ENCODE data around the gene SCCPDH.

The SCCPDH gene

GRCh38 chr1:246800756-246801155 lies 76.5 kb downstream of the SCCPDH start:
- H3K4me1 ChIP-seq (ENCODE audit: insufficient read depth, low read length, severe bottlenecking), result no peaks in the 10 kb centered on the region

DNA sequence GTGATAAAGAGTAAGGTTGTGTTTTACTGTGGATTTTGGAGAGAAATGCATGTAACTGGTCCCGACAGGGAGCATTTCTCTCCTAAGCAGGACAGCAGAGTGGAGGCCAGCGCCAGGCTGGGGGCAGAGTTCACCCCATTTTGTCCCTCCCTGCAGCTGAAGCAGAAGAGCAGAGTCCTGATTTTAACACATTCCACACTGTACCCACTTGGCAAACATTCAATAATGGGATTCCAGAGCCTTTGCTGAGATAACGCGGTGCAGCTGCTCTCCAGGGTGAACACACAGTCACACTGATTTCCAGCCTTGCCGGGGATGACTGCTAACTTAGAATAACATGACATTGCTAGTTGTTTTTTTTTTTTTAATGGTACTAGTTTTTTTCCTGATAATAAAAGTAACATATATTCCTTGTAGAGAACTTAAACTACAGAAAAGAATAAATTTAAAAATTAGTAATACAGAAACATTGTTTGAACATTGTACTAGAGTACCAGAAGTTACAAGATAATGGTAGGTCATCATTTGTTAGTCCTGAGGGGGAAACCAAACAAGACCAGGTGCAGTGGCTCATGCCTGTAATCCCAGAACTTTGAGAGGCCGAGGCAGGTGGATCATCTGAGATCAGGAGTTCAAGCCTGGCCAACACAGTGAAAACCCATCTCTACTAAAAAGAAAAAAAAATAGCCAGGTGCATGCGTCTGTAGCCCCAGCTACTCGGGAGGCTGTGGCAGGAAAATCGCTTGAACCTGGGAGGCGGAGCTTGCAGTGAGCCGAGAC lies 77.2 kb downstream of the SCCPDH start:
- Histone ChIP-seq H3K79me2 (ENCODE audit: insufficient read depth, low read length) (no peaks in the 10 kb centered on the region), H3K9me3 (ENCODE audit: low read length) (peaks cover 4% of the 10 kb centered on the region; the same call in 1 of the 2 replicates), H3K4me1 (ENCODE audit: insufficient read depth, low read length, severe bottlenecking) (no peaks in the 10 kb centered on the region), H3K27me3 (ENCODE audit: insufficient read depth, low read length) (no peaks in the 10 kb centered on the region; the same call in 1 of the 2 replicates), H3K36me3 (ENCODE audit: insufficient read depth, low read length) (no peaks in the 10 kb centered on the region; the same call in 1 of the 2 replicates), H3K4me2 (ENCODE audit: low read length) (no peak overlapping the region), H3K9me2 (ENCODE audit: low read depth, low read length) (no peaks in the 10 kb centered on the region), H3F3A (ENCODE audit: insufficient read depth, low read length) (no peaks in the 10 kb centered on the region), H3K9ac (ENCODE audit: low read length) (no peak overlapping the region), H3K27ac (ENCODE audit: low read depth, low read length, poor library complexity, severe bottlenecking) (no peak overlapping the region), H3K4me3 (ENCODE audit: low read depth, low read length, poor library complexity, severe bottlenecking) (no peak overlapping the region), H4K20me1 (ENCODE audit: insufficient read depth, low read length) (no peaks in the 10 kb centered on the region), H2AFZ (ENCODE audit: low read length) (no peak overlapping the region)
- TF ChIP-seq EZH2 (IDR thresholded peaks at IDR 0.05; ENCODE audit: borderline replicate concordance, low read length) (no peak), CTCF (IDR thresholded peaks at IDR 0.05; ENCODE audit: low read length) (no peak)

More at GRCh38 chr1:246800756-246801155, 76.5 kb downstream of the SCCPDH start:
- Histone ChIP-seq H3K79me2 (ENCODE audit: insufficient read depth, low read length) (no peaks in the 10 kb centered on the region), H3K4me3 (ENCODE audit: low read depth, low read length, poor library complexity, severe bottlenecking) (no peak overlapping the region), H4K20me1 (ENCODE audit: insufficient read depth, low read length) (no peaks in the 10 kb centered on the region), H3F3A (ENCODE audit: insufficient read depth, low read length) (no peaks in the 10 kb centered on the region), H3K27ac (ENCODE audit: low read depth, low read length, poor library complexity, severe bottlenecking) (no peak overlapping the region), H3K36me3 (ENCODE audit: insufficient read depth, low read length) (no peaks in the 10 kb centered on the region; the same call in 1 of the 2 replicates), H3K9ac (ENCODE audit: low read length) (no peak overlapping the region), H3K9me3 (ENCODE audit: low read length) (peaks cover 4% of the 10 kb centered on the region; the same call in 1 of the 2 replicates), H3K27me3 (ENCODE audit: insufficient read depth, low read length) (no peaks in the 10 kb centered on the region; the same call in 1 of the 2 replicates), H3K4me2 (ENCODE audit: low read length) (no peak overlapping the region), H3K9me2 (ENCODE audit: low read depth, low read length) (no peaks in the 10 kb centered on the region), H2AFZ (ENCODE audit: low read length) (no peak overlapping the region)
- TF ChIP-seq EZH2 (IDR thresholded peaks at IDR 0.05; ENCODE audit: borderline replicate concordance, low read length), result no peak

GRCh38 chr1:246803373-246803772 lies 79.2 kb downstream of the SCCPDH start:
- Histone ChIP-seq H2AFZ (ENCODE audit: low read length) (no peak overlapping the region), H3K9me2 (ENCODE audit: low read depth, low read length) (no peaks in the 10 kb centered on the region), H4K20me1 (ENCODE audit: insufficient read depth, low read length) (no peaks in the 10 kb centered on the region), H3K27me3 (ENCODE audit: insufficient read depth, low read length) (peaks cover 4% of the 10 kb centered on the region), H3K79me2 (ENCODE audit: insufficient read depth, low read length) (no peaks in the 10 kb centered on the region), H3K36me3 (ENCODE audit: insufficient read depth, low read length) (no peaks in the 10 kb centered on the region; the same call in 1 of the 2 replicates), H3K9ac (ENCODE audit: low read length) (no peak overlapping the region), H3K27ac (ENCODE audit: low read depth, low read length, poor library complexity, severe bottlenecking) (no peak overlapping the region), H3F3A (ENCODE audit: insufficient read depth, low read length) (no peaks in the 10 kb centered on the region), H3K4me1 (ENCODE audit: insufficient read depth, low read length, severe bottlenecking) (no peaks in the 10 kb centered on the region), H3K4me3 (ENCODE audit: low read depth, low read length, poor library complexity, severe bottlenecking) (no peak overlapping the region), H3K4me2 (ENCODE audit: low read length) (no peak overlapping the region), H3K9me3 (ENCODE audit: low read length) (peaks cover 4% of the 10 kb centered on the region; the same call in 1 of the 2 replicates)
- TF ChIP-seq CTCF (IDR thresholded peaks at IDR 0.05; ENCODE audit: low read length), result no peak
- TF ChIP-seq EZH2 (IDR thresholded peaks at IDR 0.05; ENCODE audit: borderline replicate concordance, low read length), result no peak
